HepG2 (cell line): Measurements from ENCODE around the gene HDGFL2. TPM values are rescaled to one million over a fixed set of nuclear protein-coding genes. Genes with fewer than 3 reads are reported as not detected.
A peak's percentile ranks its signal among the peaks of the same experiment; 100 is the strongest.

Experiments
- ATAC-seq: fragments of 200-7000 bp; cut with Tn5 transposase; 3 replicates; pipeline ENCODE4 v1.9.1; 2020; ENCODE audit warnings: mild to moderate bottlenecking, moderate library complexity
- BruUV-seq: library from RNA; stranded (reverse); fragments of 400-500 nt; replicated peaks from 2 replicates; lab custom pipeline; 2021; lab: Mats Ljungman, UMichigan
- CTCF ChIA-PET: fragments of 300-600 bp; formaldehyde crosslinking; extraction: SDS; loops from one replicate; lab custom pipeline; 2021; ENCODE audit warnings: low total read pairs, inconsistent platforms, low intra/inter-chr PET ratio; lab: Yijun Ruan, JAX
- POLR2A ChIA-PET: fragments of 350-600 bp; sonication (Branson Sonifier 250); formaldehyde crosslinking; loops from one replicate; lab custom pipeline; 2020; ENCODE audit warnings: antibody characterized with exemption, inconsistent platforms; lab: Yijun Ruan, JAX
- DNase-seq: peaks from one replicate; pipeline ENCODE4 v3.0.0-alpha.2; 2015; ENCODE audit warnings: low spot score
- FAIRE-seq: peaks from 3 replicates; lab custom pipeline; 2011; peaks lifted over from hg19 to GRCh38; lab: Jason Lieb, UNC
- H2AFZ ChIP-seq: one replicate; pipeline ENCODE4 v1.6.1; 2011; ENCODE audit warnings: low read length, inconsistent platforms
- H3K27ac ChIP-seq: fragments of 300-600 bp; 3 replicates; pipeline ENCODE4 v1.8.0; 2011; ENCODE audit warnings: mixed run types, mild to moderate bottlenecking, mixed read lengths, low read length, inconsistent platforms; ENCODE audit not compliant: insufficient read depth; ENCODE audit errors: extremely low read length
- H3K27me3 ChIP-seq, 2 experiments: fragments of 200-600 bp in 1 of 2; 2 replicates in 1 of 2; 3 replicates in 1 of 2; pipeline versions ENCODE4 v1.6.0 to v1.8.0; 2011; ENCODE audit warnings: low read length in 2 of 2, mild to moderate bottlenecking in 2 of 2, moderate library complexity in 2 of 2, inconsistent platforms in 1 of 2; ENCODE audit not compliant: insufficient read depth in 2 of 2, control insufficient read depth in 1 of 2
- H3K36me3 ChIP-seq, 2 experiments: fragments of 200-600 bp in 1 of 2; replicated peaks in 1 of 2; 2 replicates in 1 of 2; 3 replicates in 1 of 2; pipeline versions ENCODE4 v1.5.1 to v1.8.0; 2011; ENCODE audit warnings: low read length in 2 of 2, inconsistent platforms in 1 of 2; ENCODE audit not compliant: insufficient read depth in 2 of 2, control insufficient read depth in 1 of 2
- H3K4me1 ChIP-seq: 2 replicates; pipeline ENCODE4 v1.5.1; 2012; ENCODE audit warnings: low read length, inconsistent platforms; ENCODE audit not compliant: insufficient read depth
- H3K4me2 ChIP-seq: 2 replicates; pipeline ENCODE4 v1.6.0; 2011; ENCODE audit warnings: low read depth, low read length, inconsistent platforms
- H3K4me3 ChIP-seq, 3 experiments: fragments of 200-600 bp in 1 of 3; sonication (generic), shearing (Covaris generic) in 1 of 3; replicated peaks in 1 of 3; 2 replicates each; pipeline ENCODE4 v1.5.1; 2011 to 2016; ENCODE audit warnings: low read length in 3 of 3, inconsistent platforms in 2 of 3, low read depth in 2 of 3, mild to moderate bottlenecking in 2 of 3, control low read depth in 1 of 3, mixed read lengths in 1 of 3; ENCODE audit not compliant: insufficient read depth in 1 of 3
- H3K79me2 ChIP-seq: one replicate; pipeline ENCODE4 v1.6.1; 2011; ENCODE audit warnings: low read length, inconsistent platforms; ENCODE audit not compliant: insufficient read depth
- H3K9ac ChIP-seq: 2 replicates; pipeline ENCODE4 v1.6.0; 2011; ENCODE audit warnings: mild to moderate bottlenecking, low read depth, low read length, inconsistent platforms; ENCODE audit not compliant: insufficient read depth
- H3K9me3 ChIP-seq: 2 replicates; pipeline ENCODE4 v1.5.1; 2012; ENCODE audit warnings: mild to moderate bottlenecking, low read length
- H4K20me1 ChIP-seq: 2 replicates; pipeline ENCODE4 v1.6.0; 2011; ENCODE audit warnings: inconsistent platforms, mild to moderate bottlenecking, low read length, moderate library complexity; ENCODE audit not compliant: insufficient read depth
- CREM ChIP-seq, 2 experiments: sonication (generic) in 1 of 2; formaldehyde crosslinking in 1 of 2; IDR thresholded peaks; 2 replicates each; pipeline versions ENCODE4 v1.4.0 to v1.6.1; 2016 to 2020; ENCODE audit warnings: antibody characterized with exemption in 1 of 2, mild to moderate bottlenecking in 1 of 2, missing genetic modification reagents in 1 of 2
- NFYB ChIP-seq: sonication (generic); formaldehyde crosslinking; IDR thresholded peaks from 2 replicates; pipeline ENCODE4 v1.4.0; 2020; ENCODE audit warnings: missing genetic modification reagents
- NFYC ChIP-seq: IDR thresholded peaks from 2 replicates; pipeline ENCODE4 v1.6.1; 2016; ENCODE audit warnings: missing genetic modification reagents, missing compliant biosample characterization
- SP2 ChIP-seq: sonication (generic); formaldehyde crosslinking; IDR thresholded peaks from 2 replicates; pipeline ENCODE4 v1.5.1; 2020; ENCODE audit warnings: mild to moderate bottlenecking, missing genetic modification reagents
- ZBTB38 ChIP-seq: sonication (generic); formaldehyde crosslinking; IDR thresholded peaks from 2 replicates; pipeline ENCODE4 v1.5.1; 2020; ENCODE audit warnings: mild to moderate bottlenecking, missing genetic modification reagents
- WGBS: methylation state at CpG from one replicate; pipeline ENCODE4 v1.1.6; 2017; ENCODE audit warnings: low lambda C conversion rate; 5-methylcytosine and 5-hydroxymethylcytosine counted together
- in situ Hi-C: cut with HindIII; loops from 2 replicates; pipeline ENCODE4 v1.10.0; 2017; ENCODE audit warnings: low pct_unique_long_range_greater_than_20kb; ENCODE audit not compliant: extremely low pct_ligation_motif_present
- intact Hi-C: fragments of 100-400 bp; cut with micrococcal nuclease; formaldehyde crosslinking; loops from one replicate; pipeline ENCODE4 v1.10.0; 2022; ENCODE audit not compliant: unreplicated experiment
- polyA plus RNA-seq, 8 experiments: library from polyadenylated mRNA; depleted of rRNA in 3 of 8; stranded (reverse) in 7 of 8; unstranded in 1 of 8; fragments of >200 nt; fragmentation: Illumina TruSeq in 4 of 8; extraction: Trizol in 4 of 8; gene quantifications; 2 replicates each; pipeline versions ENCODE4 v1.2.1 to v1.2.3, GENCODE V29; 2011 to 2016; ENCODE audit warnings: low read depth in 4 of 8, missing spikeins in 1 of 8, mixed read lengths in 1 of 8; ENCODE audit not compliant: insufficient read depth in 1 of 8
- total RNA-seq, 5 experiments: library from RNA; depleted of rRNA; stranded (reverse); fragments of >200 nt; fragmentation: Illumina TruSeq; extraction: Trizol; gene quantifications; 2 replicates each; pipeline ENCODE4 v1.2.3, GENCODE V29; 2016; ENCODE audit warnings: low read depth in 1 of 5
- TF ChIP-seq, protein P1 (sequence below): sonication (generic); formaldehyde crosslinking; IDR thresholded peaks from 2 replicates; pipeline ENCODE4 v1.5.0; 2020; ENCODE audit warnings: mild to moderate bottlenecking, missing genetic modification reagents, moderate library complexity
- TF ChIP-seq, protein P2 (sequence below): sonication (generic); formaldehyde crosslinking; conservative IDR thresholded peaks from 2 replicates; pipeline ENCODE4 v1.4.0; 2020; ENCODE audit warnings: missing genetic modification reagents
- TF ChIP-seq, protein P3 (sequence below): sonication (generic); formaldehyde crosslinking; IDR thresholded peaks from 2 replicates; pipeline ENCODE4 v1.5.0; 2020; ENCODE audit warnings: mild to moderate bottlenecking, missing genetic modification reagents, borderline replicate concordance
- TF ChIP-seq, protein P4 (sequence below): sonication (generic); formaldehyde crosslinking; IDR thresholded peaks from 2 replicates; pipeline ENCODE4 v1.5.1; 2020; ENCODE audit warnings: mild to moderate bottlenecking, missing genetic modification reagents, moderate library complexity
- TF ChIP-seq, protein P5 (sequence below): IDR thresholded peaks from 2 replicates; pipeline ENCODE4 v1.6.1; 2016; ENCODE audit warnings: control low read depth

The HDGFL2 gene
- total and polyA plus RNA-seq, 2 of the 13 experiments (the other 11 are each of a cell fraction or from before 2014, with no cell fraction given): 20.0 to 51.1 TPM

DNA sequence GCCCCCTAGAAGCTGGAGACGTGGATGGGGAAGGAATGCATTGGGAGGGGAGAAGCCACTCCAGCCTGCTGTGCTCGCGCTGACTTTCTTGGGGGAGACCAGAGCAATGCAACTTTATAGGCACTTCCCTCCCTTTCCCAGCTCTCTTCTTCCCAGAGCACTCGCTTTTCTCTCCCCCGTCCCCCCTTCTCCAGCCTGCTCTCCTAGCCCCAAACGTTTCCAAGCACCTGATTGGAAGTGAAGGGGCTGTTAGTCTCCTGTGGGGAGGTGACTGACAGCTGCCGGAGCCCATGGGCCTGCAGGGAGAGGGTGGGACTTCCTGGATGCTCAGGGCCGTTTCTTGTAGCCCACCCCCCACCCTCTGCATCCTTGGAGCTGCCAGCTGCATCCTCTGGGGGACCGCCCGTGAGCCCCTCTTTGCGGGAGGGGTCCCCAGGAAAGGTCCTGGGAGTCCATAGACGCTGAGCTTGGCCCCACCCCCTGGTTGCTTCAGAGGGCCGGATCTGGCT lies 2.5 kb downstream of the HDGFL2 start:
- H3K4me3 ChIP-seq: peak overlapping the region; percentile 79 to 94 (median 94); a peak in 5 of 6 replicates
- DNase-seq (no peak), ATAC-seq (no peak), FAIRE-seq (peak; percentile 23)
- peak overlapping the region; percentile 40; the same call in 1 of the 2 replicates for H3K9ac ChIP-seq
- CTCF ChIA-PET: no interaction called here
- 0 out of 2 replicates have a peak, but pooled peaks cover 4% of the 10 kb centered on the region for H4K20me1 ChIP-seq
- intact Hi-C loops: loop anchor here (5.0 kb wide), 1 partner anchor 63 kb away; the partner anchor contains the start of gene PLIN5
- no peaks in the 10 kb centered on the region for H3K9me3 ChIP-seq
- peaks cover 22% of the 10 kb centered on the region for H3K79me2 ChIP-seq
- no peak overlapping the region for H3K27ac ChIP-seq
- H3K4me1 ChIP-seq: peaks cover 21% of the 10 kb centered on the region
- H3K4me2 ChIP-seq: peak overlapping the region; percentile 77
- H2AFZ ChIP-seq: no peak overlapping the region
- no peaks in the 10 kb centered on the region; a peak in 1 of 5 replicates for H3K27me3 ChIP-seq
- 76% methylated on average over 13 of the region's 13 CpGs for WGBS
- in situ Hi-C loops: no loop called here
- POLR2A ChIA-PET: no interaction called here
- H3K36me3 ChIP-seq: peaks cover 14 to 29% of the 10 kb centered on the region in 2 experiments; a peak in 4 of 5 replicates
- BruUV-seq: no TSS peak
- TF ChIP-seq, protein P1, sequence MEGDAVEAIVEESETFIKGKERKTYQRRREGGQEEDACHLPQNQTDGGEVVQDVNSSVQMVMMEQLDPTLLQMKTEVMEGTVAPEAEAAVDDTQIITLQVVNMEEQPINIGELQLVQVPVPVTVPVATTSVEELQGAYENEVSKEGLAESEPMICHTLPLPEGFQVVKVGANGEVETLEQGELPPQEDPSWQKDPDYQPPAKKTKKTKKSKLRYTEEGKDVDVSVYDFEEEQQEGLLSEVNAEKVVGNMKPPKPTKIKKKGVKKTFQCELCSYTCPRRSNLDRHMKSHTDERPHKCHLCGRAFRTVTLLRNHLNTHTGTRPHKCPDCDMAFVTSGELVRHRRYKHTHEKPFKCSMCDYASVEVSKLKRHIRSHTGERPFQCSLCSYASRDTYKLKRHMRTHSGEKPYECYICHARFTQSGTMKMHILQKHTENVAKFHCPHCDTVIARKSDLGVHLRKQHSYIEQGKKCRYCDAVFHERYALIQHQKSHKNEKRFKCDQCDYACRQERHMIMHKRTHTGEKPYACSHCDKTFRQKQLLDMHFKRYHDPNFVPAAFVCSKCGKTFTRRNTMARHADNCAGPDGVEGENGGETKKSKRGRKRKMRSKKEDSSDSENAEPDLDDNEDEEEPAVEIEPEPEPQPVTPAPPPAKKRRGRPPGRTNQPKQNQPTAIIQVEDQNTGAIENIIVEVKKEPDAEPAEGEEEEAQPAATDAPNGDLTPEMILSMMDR (CRISPR knock-in tag): no peak
- TF ChIP-seq NFYC (CRISPR knock-in tag): peak; percentile 86
- TF ChIP-seq, protein P2, sequence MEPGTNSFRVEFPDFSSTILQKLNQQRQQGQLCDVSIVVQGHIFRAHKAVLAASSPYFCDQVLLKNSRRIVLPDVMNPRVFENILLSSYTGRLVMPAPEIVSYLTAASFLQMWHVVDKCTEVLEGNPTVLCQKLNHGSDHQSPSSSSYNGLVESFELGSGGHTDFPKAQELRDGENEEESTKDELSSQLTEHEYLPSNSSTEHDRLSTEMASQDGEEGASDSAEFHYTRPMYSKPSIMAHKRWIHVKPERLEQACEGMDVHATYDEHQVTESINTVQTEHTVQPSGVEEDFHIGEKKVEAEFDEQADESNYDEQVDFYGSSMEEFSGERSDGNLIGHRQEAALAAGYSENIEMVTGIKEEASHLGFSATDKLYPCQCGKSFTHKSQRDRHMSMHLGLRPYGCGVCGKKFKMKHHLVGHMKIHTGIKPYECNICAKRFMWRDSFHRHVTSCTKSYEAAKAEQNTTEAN: no peak
- TF ChIP-seq ZBTB38 (CRISPR knock-in tag): 0 out of 2 replicates have a peak, but pooled peaks have one; percentile 44
- TF ChIP-seq NFYB (CRISPR knock-in tag): peak; percentile 88
- peak; percentile 84 for TF ChIP-seq SP2 (CRISPR knock-in tag)
- TF ChIP-seq, protein P3, sequence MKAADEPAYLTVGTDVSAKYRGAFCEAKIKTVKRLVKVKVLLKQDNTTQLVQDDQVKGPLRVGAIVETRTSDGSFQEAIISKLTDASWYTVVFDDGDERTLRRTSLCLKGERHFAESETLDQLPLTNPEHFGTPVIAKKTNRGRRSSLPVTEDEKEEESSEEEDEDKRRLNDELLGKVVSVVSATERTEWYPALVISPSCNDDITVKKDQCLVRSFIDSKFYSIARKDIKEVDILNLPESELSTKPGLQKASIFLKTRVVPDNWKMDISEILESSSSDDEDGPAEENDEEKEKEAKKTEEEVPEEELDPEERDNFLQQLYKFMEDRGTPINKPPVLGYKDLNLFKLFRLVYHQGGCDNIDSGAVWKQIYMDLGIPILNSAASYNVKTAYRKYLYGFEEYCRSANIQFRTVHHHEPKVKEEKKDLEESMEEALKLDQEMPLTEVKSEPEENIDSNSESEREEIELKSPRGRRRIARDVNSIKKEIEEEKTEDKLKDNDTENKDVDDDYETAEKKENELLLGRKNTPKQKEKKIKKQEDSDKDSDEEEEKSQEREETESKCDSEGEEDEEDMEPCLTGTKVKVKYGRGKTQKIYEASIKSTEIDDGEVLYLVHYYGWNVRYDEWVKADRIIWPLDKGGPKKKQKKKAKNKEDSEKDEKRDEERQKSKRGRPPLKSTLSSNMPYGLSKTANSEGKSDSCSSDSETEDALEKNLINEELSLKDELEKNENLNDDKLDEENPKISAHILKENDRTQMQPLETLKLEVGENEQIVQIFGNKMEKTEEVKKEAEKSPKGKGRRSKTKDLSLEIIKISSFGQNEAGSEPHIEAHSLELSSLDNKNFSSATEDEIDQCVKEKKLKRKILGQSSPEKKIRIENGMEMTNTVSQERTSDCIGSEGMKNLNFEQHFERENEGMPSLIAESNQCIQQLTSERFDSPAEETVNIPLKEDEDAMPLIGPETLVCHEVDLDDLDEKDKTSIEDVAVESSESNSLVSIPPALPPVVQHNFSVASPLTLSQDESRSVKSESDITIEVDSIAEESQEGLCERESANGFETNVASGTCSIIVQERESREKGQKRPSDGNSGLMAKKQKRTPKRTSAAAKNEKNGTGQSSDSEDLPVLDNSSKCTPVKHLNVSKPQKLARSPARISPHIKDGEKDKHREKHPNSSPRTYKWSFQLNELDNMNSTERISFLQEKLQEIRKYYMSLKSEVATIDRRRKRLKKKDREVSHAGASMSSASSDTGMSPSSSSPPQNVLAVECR: no peak
- TF ChIP-seq CREM (IDR thresholded peaks at IDR 0.05): no peak
- no peak for TF ChIP-seq CREM (CRISPR knock-in tag; IDR thresholded peaks at IDR 0.05)
- TF ChIP-seq, protein P4, sequence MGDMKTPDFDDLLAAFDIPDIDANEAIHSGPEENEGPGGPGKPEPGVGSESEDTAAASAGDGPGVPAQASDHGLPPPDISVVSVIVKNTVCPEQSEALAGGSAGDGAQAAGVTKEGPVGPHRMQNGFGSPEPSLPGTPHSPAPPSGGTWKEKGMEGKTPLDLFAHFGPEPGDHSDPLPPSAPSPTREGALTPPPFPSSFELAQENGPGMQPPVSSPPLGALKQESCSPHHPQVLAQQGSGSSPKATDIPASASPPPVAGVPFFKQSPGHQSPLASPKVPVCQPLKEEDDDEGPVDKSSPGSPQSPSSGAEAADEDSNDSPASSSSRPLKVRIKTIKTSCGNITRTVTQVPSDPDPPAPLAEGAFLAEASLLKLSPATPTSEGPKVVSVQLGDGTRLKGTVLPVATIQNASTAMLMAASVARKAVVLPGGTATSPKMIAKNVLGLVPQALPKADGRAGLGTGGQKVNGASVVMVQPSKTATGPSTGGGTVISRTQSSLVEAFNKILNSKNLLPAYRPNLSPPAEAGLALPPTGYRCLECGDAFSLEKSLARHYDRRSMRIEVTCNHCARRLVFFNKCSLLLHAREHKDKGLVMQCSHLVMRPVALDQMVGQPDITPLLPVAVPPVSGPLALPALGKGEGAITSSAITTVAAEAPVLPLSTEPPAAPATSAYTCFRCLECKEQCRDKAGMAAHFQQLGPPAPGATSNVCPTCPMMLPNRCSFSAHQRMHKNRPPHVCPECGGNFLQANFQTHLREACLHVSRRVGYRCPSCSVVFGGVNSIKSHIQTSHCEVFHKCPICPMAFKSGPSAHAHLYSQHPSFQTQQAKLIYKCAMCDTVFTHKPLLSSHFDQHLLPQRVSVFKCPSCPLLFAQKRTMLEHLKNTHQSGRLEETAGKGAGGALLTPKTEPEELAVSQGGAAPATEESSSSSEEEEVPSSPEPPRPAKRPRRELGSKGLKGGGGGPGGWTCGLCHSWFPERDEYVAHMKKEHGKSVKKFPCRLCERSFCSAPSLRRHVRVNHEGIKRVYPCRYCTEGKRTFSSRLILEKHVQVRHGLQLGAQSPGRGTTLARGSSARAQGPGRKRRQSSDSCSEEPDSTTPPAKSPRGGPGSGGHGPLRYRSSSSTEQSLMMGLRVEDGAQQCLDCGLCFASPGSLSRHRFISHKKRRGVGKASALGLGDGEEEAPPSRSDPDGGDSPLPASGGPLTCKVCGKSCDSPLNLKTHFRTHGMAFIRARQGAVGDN: peak; percentile 24; the same call in 1 of the 2 replicates
- TF ChIP-seq, protein P5, sequence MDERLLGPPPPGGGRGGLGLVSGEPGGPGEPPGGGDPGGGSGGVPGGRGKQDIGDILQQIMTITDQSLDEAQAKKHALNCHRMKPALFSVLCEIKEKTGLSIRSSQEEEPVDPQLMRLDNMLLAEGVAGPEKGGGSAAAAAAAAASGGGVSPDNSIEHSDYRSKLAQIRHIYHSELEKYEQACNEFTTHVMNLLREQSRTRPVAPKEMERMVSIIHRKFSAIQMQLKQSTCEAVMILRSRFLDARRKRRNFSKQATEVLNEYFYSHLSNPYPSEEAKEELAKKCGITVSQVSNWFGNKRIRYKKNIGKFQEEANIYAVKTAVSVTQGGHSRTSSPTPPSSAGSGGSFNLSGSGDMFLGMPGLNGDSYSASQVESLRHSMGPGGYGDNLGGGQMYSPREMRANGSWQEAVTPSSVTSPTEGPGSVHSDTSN (CRISPR knock-in tag): peak; percentile 91
